GM18519 (cell line): ENCODE results near the gene PLEKHM1.

Source experiments
- ATAC-seq: cut with Tn5 transposase; IDR thresholded peaks from one replicate; pipeline ENCODE4 v1.9.1; 2021; ENCODE audit warnings: mild to moderate bottlenecking, moderate library complexity; ENCODE audit not compliant: unreplicated experiment, low FRiP score

PLEKHM1 gene

GRCh38 chr17:45429339-45430005 is 61.0 kb downstream of the PLEKHM1 start:
- ATAC-seq: no peak

GRCh38 chr17:45428931-45429338 is 61.6 kb downstream of the PLEKHM1 start:
- ATAC-seq: no peak

GRCh38 chr17:45428050-45428617 is 62.4 kb downstream of the PLEKHM1 start:
- ATAC-seq: no peak

- no peak for ATAC-seq
Measured at GRCh38 chr17:45427181-45427835, 63.2 kb downstream of the PLEKHM1 start.

- ATAC-seq: no peak
Measured at GRCh38 chr17:45426561-45426960, 64.0 kb downstream of the PLEKHM1 start.

- no peak for ATAC-seq
Measured at GRCh38 chr17:45425984-45426413, 64.5 kb downstream of the PLEKHM1 start.

- ATAC-seq: no peak
Measured at GRCh38 chr17:45425125-45425983, 65.2 kb downstream of the PLEKHM1 start.

- no peak for ATAC-seq
Measured at GRCh38 chr17:45424769-45425124, 65.8 kb downstream of the PLEKHM1 start.

- ATAC-seq: no peak
Measured at GRCh38 chr17:45423975-45424335, 66.6 kb downstream of the PLEKHM1 start.

- no peak for ATAC-seq
Measured at GRCh38 chr17:45423304-45423974, 67.1 kb downstream of the PLEKHM1 start.

GRCh38 chr17:45414990-45415881 is 75.3 kb downstream of the PLEKHM1 start:
- ATAC-seq: no peak

- no peak for ATAC-seq
Measured at GRCh38 chr17:45413498-45413923, 77.0 kb downstream of the PLEKHM1 start.

GRCh38 chr17:45411348-45412105 is 79.0 kb downstream of the PLEKHM1 start:
- no peak for ATAC-seq

- ATAC-seq: no peak
Measured at GRCh38 chr17:45410144-45411091, 80.1 kb downstream of the PLEKHM1 start.

- ATAC-seq: no peak
Measured at GRCh38 chr17:45409659-45410076, 80.9 kb downstream of the PLEKHM1 start.

- no peak for ATAC-seq
Measured at GRCh38 chr17:45408611-45409421, 81.7 kb downstream of the PLEKHM1 start.

- no peak for ATAC-seq
Measured at GRCh38 chr17:45406107-45406506, 84.4 kb downstream of the PLEKHM1 start.
